Activated T-cell treated with anti-CD3 and anti-CD28 coated beads for 48 hours (primary cell): ENCODE measurements around the gene PARL.
"Not testable (repeated sequence)": the region's sequence is repeated elsewhere in the genome, so short reads cannot be mapped to it uniquely, and the experiment has no call there.

ENCODE experiments used
- DNase-seq: peaks from one replicate; pipeline ENCODE4 v3.0.0-alpha.2; 2020; ENCODE audit warnings: low read depth

The PARL gene

GRCh38 chr3:183904833-183905780 is 20.4 kb upstream of the PARL start:
- DNase-seq = no peak

DNA sequence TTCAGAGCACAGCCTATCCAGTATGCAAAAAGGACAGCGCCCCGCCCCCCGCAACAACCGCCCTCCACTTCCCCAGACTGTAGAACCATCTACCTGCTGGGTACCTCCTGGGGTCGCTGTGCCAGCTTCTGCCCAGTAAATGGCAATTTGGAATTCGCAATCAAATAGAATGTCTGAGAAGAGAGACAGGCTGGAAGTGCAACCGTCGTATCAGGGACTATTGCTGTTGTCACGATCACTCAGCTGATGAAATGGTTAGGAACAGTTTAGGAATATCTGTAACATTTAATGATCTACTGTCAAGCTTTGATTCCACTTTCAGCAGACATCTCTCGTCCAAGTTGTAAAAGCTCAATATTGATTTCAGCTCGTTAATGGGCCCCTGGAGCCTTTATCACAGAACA is 13.3 kb upstream of the PARL start:
- DNase-seq = no peak

- no peak for DNase-seq
Observed at GRCh38 chr3:183897606-183898005, 12.9 kb upstream of the PARL start.

DNA sequence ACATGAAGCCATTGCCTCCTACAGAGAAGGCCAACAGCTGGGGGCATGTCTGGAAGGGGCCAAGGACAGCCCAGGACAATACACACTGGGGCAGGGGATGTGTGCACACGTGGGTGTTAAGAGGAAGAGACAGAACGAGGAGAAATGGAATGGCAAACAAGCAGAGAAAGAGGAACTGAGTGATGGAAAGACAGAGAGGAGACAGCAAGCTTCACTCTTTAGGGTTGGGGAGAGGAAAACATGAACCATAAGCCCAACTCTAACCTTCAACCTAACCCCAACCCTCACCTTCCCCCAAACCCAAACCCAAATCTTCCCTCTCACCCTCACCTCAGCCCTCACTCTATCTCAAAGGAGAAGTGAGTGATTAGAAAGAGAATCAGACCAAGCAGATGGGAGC is 11.9 kb upstream of the PARL start:
- DNase-seq = no peak

DNA sequence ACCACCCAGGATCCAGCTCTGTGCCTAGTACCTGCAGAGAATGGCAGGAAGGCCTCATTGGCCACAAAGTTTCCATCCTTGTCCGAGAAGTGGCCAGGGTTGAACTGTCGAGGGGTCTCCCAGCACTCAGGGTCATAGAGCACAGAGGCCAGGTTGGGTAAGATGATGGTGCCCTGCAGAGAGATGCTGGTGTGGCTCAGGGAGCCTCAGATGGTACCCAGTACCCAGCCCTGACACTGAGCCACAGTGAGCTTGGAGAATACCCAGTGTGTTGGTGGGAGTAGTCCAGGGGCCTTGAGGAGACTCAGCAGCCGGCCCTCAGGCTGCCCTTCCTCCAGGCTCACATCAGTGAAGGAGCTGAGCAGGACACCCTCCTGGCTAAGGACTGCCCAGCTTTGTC is 11.5 kb upstream of the PARL start:
- no peak for DNase-seq

DNA sequence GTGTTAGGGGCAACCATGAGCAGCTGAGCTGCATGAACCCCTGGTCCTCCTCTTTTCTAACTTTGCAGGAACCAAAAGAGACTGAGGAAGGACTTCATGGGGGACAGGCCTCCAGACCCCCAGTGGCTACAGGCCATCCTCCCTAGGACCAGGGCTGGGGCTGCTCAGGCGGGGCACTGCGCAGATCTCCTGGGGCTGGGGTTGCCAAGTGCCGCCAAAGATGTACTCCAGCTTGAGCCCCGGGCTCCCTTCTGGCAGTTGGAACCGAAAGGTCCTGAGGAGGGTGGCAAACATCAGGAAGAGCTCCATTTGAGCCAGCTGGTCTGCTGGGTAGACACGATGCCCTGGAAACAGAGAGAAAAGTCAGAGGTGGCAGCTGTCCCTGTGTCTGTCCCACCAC is 11.1 kb upstream of the PARL start:
- no peak for DNase-seq

GRCh38 chr3:183895296-183895695 is 10.6 kb upstream of the PARL start:
- DNase-seq = no peak

DNA sequence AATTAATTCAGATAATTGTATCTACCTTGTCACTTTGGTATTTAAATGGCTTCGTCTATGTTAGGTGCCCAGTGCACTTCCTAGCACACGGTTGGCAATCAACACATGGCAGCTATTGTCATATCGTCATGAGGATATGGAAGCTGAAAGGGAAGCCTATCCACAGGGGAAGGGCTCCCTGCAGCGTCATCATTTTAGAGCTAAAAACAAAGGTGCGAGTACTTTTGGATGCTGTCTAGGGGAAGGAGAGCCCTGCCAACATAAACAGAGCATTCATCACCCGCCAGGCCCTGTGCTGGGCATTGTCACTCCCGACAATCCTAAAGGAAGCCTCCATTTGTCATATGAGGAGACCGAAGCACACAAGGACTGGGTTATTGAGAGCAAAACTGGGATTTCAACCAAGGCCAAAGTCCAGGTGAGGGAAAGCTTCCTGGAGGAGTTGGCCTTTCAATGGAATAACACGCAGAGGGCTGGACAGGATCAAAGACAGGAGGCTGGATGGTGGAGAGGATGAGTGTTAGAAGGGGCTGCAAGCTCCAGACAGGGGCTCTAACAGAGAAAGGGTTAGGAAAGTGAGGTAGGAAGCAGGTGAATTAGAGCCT is 8.0 kb upstream of the PARL start:
- DNase-seq = no peak

- no peak for DNase-seq
Observed at GRCh38 chr3:183885766-183886165, 1.1 kb upstream of the PARL start.

DNA sequence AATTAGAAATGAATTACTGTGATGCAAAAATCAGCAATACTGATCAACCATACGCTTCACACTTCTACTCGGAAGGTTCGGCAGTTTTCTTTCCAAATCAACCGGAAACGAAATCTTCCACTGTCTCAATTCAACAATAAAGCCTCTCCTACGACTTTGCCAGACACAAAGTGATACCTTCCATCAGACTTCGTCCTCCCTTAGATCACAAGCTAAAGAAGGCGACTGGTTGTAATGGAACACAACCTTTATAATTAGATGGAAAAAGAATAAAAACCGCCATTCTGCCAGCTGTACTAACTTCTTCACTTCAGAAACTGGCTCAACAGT is 618 bp downstream of the PARL start:
- no peak for DNase-seq

GRCh38 chr3:183883291-183884096 is 1.2 kb downstream of the PARL start:
- no peak for DNase-seq

DNA sequence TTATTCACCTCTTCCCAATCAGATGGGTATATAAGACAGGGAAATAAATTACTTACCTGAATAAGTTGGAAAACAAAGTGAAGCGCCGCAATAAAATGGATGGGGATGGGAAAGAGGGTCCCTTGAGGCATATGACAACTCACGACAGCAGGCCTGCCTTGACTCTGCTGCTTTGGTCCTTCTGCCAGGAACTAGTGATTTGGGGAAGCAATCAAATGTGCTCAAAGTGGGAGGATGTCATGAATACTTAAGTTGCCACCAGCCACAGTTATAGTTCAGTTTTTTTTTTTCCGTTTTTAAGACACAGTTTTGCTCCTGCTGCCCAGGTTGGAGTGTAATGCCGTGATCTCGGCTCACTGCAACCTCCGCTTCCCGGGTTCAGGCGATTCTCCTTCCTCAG is 4.6 kb downstream of the PARL start:
- no peak for DNase-seq

DNA sequence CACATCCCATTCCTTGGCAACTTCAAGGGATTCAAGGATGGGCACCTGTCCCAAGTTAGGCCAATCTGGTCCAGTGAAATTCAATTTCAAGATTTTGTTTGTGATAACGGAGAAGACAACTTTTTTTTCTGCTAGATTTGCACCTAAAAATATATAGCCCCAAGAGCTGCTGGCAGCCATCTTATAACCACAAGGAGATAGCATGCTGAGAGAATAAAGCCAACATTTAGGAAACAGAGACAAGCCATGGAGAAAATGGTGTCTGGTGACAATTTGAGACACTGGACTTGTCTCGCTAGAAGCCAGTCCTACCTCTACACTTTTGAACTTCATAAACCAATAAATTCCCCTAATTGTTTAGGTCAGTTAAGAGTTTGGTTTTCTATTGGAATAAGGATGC is 5.4 kb downstream of the PARL start:
- no peak for DNase-seq

GRCh38 chr3:183878071-183878470 is 6.6 kb downstream of the PARL start:
- no peak for DNase-seq

DNA sequence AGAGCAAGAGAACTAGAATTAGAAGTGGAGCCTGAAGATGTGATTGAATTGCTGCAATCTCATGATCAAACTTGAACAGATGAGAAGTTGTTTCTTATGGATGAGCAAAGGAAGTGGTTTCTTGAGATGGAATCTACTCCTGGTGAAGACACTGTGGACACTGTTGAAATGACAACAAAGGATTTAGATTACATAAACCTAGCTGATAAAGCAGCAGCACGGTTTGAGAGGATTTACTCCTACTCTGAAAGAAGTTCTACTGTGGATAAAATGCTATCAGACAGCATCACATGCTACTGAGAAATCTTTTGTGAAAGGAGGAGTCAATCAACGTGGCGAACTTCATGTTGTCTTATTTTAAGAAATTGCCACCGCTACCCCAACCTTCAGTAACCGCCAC is 7.5 kb downstream of the PARL start:
- not testable (repeated sequence) for DNase-seq

DNA sequence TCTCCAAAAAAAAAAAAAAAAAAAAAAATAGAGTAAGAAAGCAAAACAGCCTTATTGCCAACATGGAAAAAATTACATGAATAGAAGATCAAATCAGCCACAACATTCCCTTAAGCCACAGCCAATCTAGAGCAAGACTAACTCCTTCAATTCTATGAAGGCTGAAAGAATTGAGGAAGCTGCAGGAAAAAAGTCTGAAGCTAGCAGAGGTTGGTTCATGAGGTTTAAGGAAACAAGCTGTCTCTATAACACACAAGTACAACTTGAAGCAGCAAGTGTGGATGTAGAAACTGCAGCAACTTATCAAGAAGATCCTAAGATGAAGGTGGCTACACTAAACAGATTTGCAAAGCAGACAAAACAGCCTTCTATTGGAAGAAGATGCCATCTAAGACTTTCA is 9.3 kb downstream of the PARL start:
- no peak for DNase-seq

- DNase-seq = no peak
Observed at GRCh38 chr3:183873914-183874313, 10.8 kb downstream of the PARL start.

DNA sequence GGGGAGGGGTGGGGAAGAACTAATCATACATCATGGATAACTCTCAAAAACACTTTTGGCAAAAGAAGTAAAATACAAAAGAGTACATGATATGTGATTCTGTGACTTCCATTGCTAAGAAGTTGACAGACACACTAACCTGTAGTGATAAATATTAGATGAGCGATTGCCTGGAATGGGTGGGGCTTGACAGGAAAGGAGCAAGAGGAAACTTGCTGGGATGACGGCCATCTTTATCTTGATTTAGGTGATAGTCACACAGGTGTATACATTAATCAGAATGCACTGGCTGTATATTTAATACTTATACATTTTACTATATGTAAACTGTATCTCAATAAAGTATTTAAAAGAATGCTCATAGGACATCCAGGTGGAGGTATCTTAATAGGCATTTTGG is 13.1 kb downstream of the PARL start:
- no peak for DNase-seq

- DNase-seq = no peak
Observed at GRCh38 chr3:183870563-183870962, 14.1 kb downstream of the PARL start.

GRCh38 chr3:183868796-183869195 is 15.9 kb downstream of the PARL start:
- no peak for DNase-seq

DNA sequence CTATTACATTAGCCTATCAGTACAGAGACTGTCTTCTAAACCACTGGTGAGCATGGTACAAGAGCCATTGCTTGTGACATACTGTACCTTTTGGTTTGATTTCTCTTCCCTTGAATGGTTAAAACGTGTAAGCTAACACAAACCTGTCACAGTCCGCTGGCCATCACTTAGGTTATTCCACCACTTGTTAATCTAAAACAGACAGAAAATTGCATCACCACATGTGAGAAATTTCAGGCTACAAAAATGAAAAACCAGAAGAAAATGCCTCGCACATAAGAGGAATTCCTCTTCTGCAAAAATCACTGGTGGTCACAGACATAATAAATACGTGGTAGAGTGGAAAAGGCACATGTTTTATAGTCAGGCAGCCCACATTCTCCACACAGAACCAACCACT is 22.1 kb downstream of the PARL start:
- DNase-seq = no peak

GRCh38 chr3:183857863-183858262 is 26.8 kb downstream of the PARL start:
- no peak for DNase-seq
